B cell (primary cell): ENCODE results near the gene PYDC1. TPM values are rescaled to one million over a fixed set of nuclear protein-coding genes. Genes with fewer than 3 reads are reported as not detected.

ENCODE experiments used
- ATAC-seq: fragments of 200-7000 bp; cut with Tn5 transposase; one replicate; pipeline ENCODE4 v1.10.0; 2021; ENCODE audit warnings: low read depth, mild to moderate bottlenecking, moderate number of reproducible peaks, moderate library complexity
- CTCF ChIA-PET: fragments of 350-600 bp; sonication (Branson Sonifier 250); formaldehyde crosslinking; loops from one replicate; lab custom pipeline; 2021; ENCODE audit warnings: antibody characterized with exemption, inconsistent platforms; lab: Charles Lee
- POLR2A ChIA-PET: fragments of 350-600 bp; sonication (Branson Sonifier 250); formaldehyde crosslinking; loops from one replicate; lab custom pipeline; 2021; ENCODE audit warnings: antibody characterized with exemption; lab: Charles Lee
- DNase-seq: peaks from one replicate; pipeline ENCODE4 v3.0.0; 2013
- H2AFZ ChIP-seq: 2 replicates; pipeline ENCODE4 v1.6.1; 2012; ENCODE audit warnings: mild to moderate bottlenecking, low read depth, low read length; ENCODE audit not compliant: insufficient read depth, poor library complexity, severe bottlenecking
- H3K27ac ChIP-seq, 2 donors: 1 replicate in 1 of 2; 2 replicates in 1 of 2; pipeline ENCODE4 v1.5.1; 2012 to 2013; ENCODE audit warnings: low read length in 2 of 2, mild to moderate bottlenecking in 2 of 2, moderate library complexity in 1 of 2
- H3K27me3 ChIP-seq, 4 experiments: fragments of 200-600 bp in 1 of 4; sonication (generic) in 1 of 4; replicated peaks in 1 of 4; 1 replicate in 2 of 4; 2 replicates in 2 of 4; pipeline versions ENCODE4 v1.6.1 to v1.7.0; 2013 to 2016; ENCODE audit warnings: low read length in 3 of 4, mild to moderate bottlenecking in 2 of 4, mixed read lengths in 1 of 4, moderate library complexity in 1 of 4; ENCODE audit not compliant: insufficient read depth in 4 of 4, control insufficient read depth in 3 of 4; ENCODE audit errors: control extremely low read depth in 1 of 4
- H3K36me3 ChIP-seq, 2 experiments: replicated peaks in 1 of 2; 1 replicate in 1 of 2; 2 replicates in 1 of 2; pipeline versions ENCODE4 v1.6.1 to v1.7.1; 2013; ENCODE audit warnings: low read length in 1 of 2; ENCODE audit not compliant: insufficient read depth in 2 of 2, control insufficient read depth in 1 of 2; ENCODE audit errors: control extremely low read depth in 1 of 2, extremely low read depth in 1 of 2
- H3K4me1 ChIP-seq, 2 donors: fragments of 200-600 bp in 1 of 2; sonication (generic) in 1 of 2; 1 replicate in 1 of 2; 2 replicates in 1 of 2; pipeline versions ENCODE4 v1.5.1 to v1.6.1; 2013 to 2017; ENCODE audit warnings: low read length in 2 of 2; ENCODE audit not compliant: control insufficient read depth in 2 of 2, insufficient read depth in 2 of 2
- H3K4me2 ChIP-seq: replicated peaks from 2 replicates; pipeline ENCODE3; 2012; ENCODE audit warnings: mild to moderate bottlenecking, low read depth, low read length; ENCODE audit not compliant: poor library complexity, severe bottlenecking
- H3K4me3 ChIP-seq, 5 experiments: fragments of 200-600 bp in 1 of 5; sonication (generic) in 1 of 5; 1 replicate in 3 of 5; 2 replicates in 2 of 5; pipeline versions ENCODE4 v1.5.1 to v1.7.0; 2011 to 2016; ENCODE audit warnings: low read length in 4 of 5, mild to moderate bottlenecking in 4 of 5, low read depth in 2 of 5, control low read depth in 1 of 5, moderate library complexity in 1 of 5; ENCODE audit not compliant: insufficient read depth in 1 of 5; ENCODE audit errors: control extremely low read depth in 1 of 5, extremely low read depth in 1 of 5
- H3K79me2 ChIP-seq: fragments of 200-600 bp; sonication (generic); one replicate; pipeline ENCODE4 v1.6.0; 2016; ENCODE audit warnings: low read length; ENCODE audit not compliant: control insufficient read depth, insufficient read depth
- H3K9ac ChIP-seq: fragments of 200-600 bp; sonication (generic); 2 replicates; pipeline ENCODE4 v1.6.1; 2017; ENCODE audit warnings: mild to moderate bottlenecking, low read length, moderate library complexity
- H3K9me3 ChIP-seq, 3 donors: one replicate each; pipeline versions ENCODE4 v1.6.1 to v1.7.1; 2013; ENCODE audit warnings: low read length in 2 of 3; ENCODE audit not compliant: control insufficient read depth in 2 of 3, insufficient read depth in 1 of 3; ENCODE audit errors: control extremely low read depth in 1 of 3
- H4K20me1 ChIP-seq: 2 replicates; pipeline ENCODE4 v1.6.0; 2012; ENCODE audit warnings: mild to moderate bottlenecking, low read length; ENCODE audit not compliant: insufficient read depth, control insufficient read depth, poor library complexity, severe bottlenecking
- H3K27ac Mint-ChIP-seq: one replicate; pipeline ENCODE4 v1.8.0; 2021; ENCODE audit warnings: mixed read lengths
- H3K27me3 Mint-ChIP-seq: one replicate; pipeline ENCODE4 v1.8.0; 2021; ENCODE audit warnings: mixed read lengths
- H3K4me1 Mint-ChIP-seq: one replicate; pipeline ENCODE4 v1.8.0; 2021; ENCODE audit warnings: mixed read lengths
- H3K4me3 Mint-ChIP-seq: one replicate; pipeline ENCODE4 v1.8.0; 2021; ENCODE audit warnings: mixed read lengths
- H3K9me3 Mint-ChIP-seq: one replicate; pipeline ENCODE4 v1.8.0; 2022; ENCODE audit warnings: mixed read lengths; ENCODE audit not compliant: insufficient read depth
- EZH2 ChIP-seq: IDR thresholded peaks from 2 replicates; pipeline ENCODE4 v1.6.1; 2012; ENCODE audit warnings: borderline replicate concordance, low read depth, mild to moderate bottlenecking, moderate library complexity, low read length; ENCODE audit not compliant: insufficient read depth, poor library complexity, severe bottlenecking
- WGBS: methylation state at CpG from one replicate; pipeline ENCODE4 v1.1.5; 2013; ENCODE audit warnings: missing lambda C conversion rate; ENCODE audit not compliant: insufficient coverage; 5-methylcytosine and 5-hydroxymethylcytosine counted together
- intact Hi-C: fragments of 100-400 bp; cut with micrococcal nuclease; formaldehyde crosslinking; loops from one replicate; pipeline ENCODE4 v1.10.0; 2022
- polyA plus RNA-seq: library from polyadenylated mRNA; depleted of rRNA; stranded (reverse); fragments of >200 nt; gene quantifications from 2 replicates; pipeline ENCODE4 v1.2.3, GENCODE V29; 2012
- total RNA-seq, 2 donors: library from RNA; stranded (reverse); fragments of 120-200 nt in 1 of 2; gene quantifications; 1 replicate in 1 of 2; 2 replicates in 1 of 2; pipeline versions ENCODE4 v1.2.3 to v1.2.4, GENCODE V29; 2013 to 2022
- TF ChIP-seq, protein P1 (sequence below): fragments of 200-600 bp; IDR thresholded peaks from one replicate; pipeline ENCODE4 v1.8.0; 2022; ENCODE audit warnings: antibody characterized with exemption, mild to moderate bottlenecking

Gene PYDC1
- total and polyA plus RNA-seq, 2 donors (not counting 1 experiment from before 2014, with no cell fraction given): not detected

DNA sequence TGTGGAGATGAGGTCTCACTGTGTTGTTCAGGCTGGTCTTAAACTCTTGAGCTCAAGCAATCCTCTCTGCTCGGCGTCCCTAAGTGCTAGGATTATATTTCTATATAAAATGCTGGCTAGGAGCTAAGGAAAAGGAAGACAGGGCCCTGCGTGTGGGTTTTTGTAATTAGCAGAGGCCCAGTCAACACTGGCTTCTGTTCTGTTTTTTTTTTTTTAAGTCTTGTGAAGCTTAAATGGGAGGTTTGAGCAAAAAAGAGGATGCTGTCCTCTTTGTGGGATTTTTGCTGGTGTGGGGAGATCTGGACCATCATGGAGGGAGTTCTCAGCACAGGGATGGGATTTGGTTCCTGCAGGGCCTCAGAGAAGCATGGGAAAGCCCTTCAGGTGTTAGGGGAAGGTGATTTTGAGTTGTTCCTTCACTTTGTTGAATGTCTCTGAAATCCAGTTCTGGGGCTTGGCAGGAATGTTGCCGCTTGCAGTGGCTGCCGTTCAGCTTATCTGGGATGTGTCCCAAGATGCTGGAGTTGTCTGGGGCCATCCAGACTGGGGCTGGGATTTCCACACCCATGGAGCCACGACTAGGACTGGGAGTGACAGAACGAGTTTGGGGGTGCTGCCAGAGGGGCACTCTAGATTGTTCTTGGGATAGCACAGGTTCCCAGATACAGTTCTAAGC lies 18.6 kb downstream of the PYDC1 start:
- Histone ChIP-seq H3K9me3 (no peaks in the 10 kb centered on the region), H3K79me2 (peaks cover 25% of the 10 kb centered on the region), H3K27me3 (no peaks in the 10 kb centered on the region), H3K9ac (no peak overlapping the region), H3K36me3 (peaks cover 0 to 45% of the 10 kb centered on the region in 2 experiments), H4K20me1 (peaks cover 60% of the 10 kb centered on the region), H3K4me3 (no peak overlapping the region), H3K27ac (peak overlapping the region in 1 of 2 donors; percentile 5), H3K4me1 (peaks cover 23 to 33% of the 10 kb centered on the region in 2 donors), H3K4me2 (no peak overlapping the region), H2AFZ (no peak overlapping the region)
- CTCF ChIA-PET: interaction anchor here (1.1 kb wide), 2 partner anchors 8 to 135 kb away, joined by 3 read pairs; no protein-coding TSS in a partner anchor
- H3K9me3 Mint-ChIP-seq: no peaks in the 10 kb centered on the region
- peaks cover 46% of the 10 kb centered on the region for H3K4me1 Mint-ChIP-seq
- POLR2A ChIA-PET: interaction anchor here (1.1 kb wide), 1 partner anchor 18 kb away, joined by 4 read pairs; the partner anchor contains the start of gene FUS
- TF ChIP-seq, protein P1, sequence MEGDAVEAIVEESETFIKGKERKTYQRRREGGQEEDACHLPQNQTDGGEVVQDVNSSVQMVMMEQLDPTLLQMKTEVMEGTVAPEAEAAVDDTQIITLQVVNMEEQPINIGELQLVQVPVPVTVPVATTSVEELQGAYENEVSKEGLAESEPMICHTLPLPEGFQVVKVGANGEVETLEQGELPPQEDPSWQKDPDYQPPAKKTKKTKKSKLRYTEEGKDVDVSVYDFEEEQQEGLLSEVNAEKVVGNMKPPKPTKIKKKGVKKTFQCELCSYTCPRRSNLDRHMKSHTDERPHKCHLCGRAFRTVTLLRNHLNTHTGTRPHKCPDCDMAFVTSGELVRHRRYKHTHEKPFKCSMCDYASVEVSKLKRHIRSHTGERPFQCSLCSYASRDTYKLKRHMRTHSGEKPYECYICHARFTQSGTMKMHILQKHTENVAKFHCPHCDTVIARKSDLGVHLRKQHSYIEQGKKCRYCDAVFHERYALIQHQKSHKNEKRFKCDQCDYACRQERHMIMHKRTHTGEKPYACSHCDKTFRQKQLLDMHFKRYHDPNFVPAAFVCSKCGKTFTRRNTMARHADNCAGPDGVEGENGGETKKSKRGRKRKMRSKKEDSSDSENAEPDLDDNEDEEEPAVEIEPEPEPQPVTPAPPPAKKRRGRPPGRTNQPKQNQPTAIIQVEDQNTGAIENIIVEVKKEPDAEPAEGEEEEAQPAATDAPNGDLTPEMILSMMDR: no peak
- TF ChIP-seq EZH2: no peak
- DNase-seq (no peak), ATAC-seq (no peak)
- H3K27me3 Mint-ChIP-seq: no peaks in the 10 kb centered on the region
- 83% methylated on average over 5 of the region's 7 CpGs for WGBS
- intact Hi-C loops: no loop called here
- H3K27ac Mint-ChIP-seq: peak overlapping the region; percentile 43
- no peak overlapping the region for H3K4me3 Mint-ChIP-seq
